PC-9 (cell line): ENCODE data around the gene BLOC1S2.

Source experiments
- CTCF ChIP-seq: fragments of 200-600 bp; sonication (generic); conservative IDR thresholded peaks from 2 replicates; pipeline ENCODE4 v1.6.1; 2017; ENCODE audit warnings: mixed run types, antibody characterized with exemption, mild to moderate bottlenecking, moderate library complexity
- EZH2 ChIP-seq: fragments of 200-600 bp; sonication (generic); IDR thresholded peaks from 2 replicates; pipeline ENCODE4 v1.8.0; 2017; ENCODE audit warnings: antibody characterized with exemption, low read depth

GRCh38 chr10:100307684-100308083 is 21.2 kb upstream of the BLOC1S2 start:
- TF ChIP-seq CTCF: no peak
- TF ChIP-seq EZH2: no peak
